Upper lobe of right lung (tissue), 1 donor: Measurements from ENCODE around the gene TRMU. TPM values are rescaled to one million over a fixed set of nuclear protein-coding genes. Genes with fewer than 3 reads are reported as not detected.
A peak's percentile ranks its signal among the peaks of the same experiment; 100 is the strongest.

Experiments
- ATAC-seq: fragments of 200-7000 bp; cut with Tn5 transposase; one replicate; pipeline ENCODE4 v1.9.1; 2020; ENCODE audit warnings: mild to moderate bottlenecking, moderate library complexity
- DNase-seq: peaks from one replicate; pipeline ENCODE4 v3.0.0-alpha.2; 2020
- H3K27ac ChIP-seq: fragments of 200-600 bp; one replicate; pipeline ENCODE4 v1.8.0; 2022
- H3K27me3 ChIP-seq: fragments of 200-600 bp; one replicate; pipeline ENCODE4 v1.8.0; 2022; ENCODE audit warnings: mild to moderate bottlenecking
- H3K36me3 ChIP-seq: fragments of 200-600 bp; one replicate; pipeline ENCODE4 v1.8.0; 2022
- H3K4me1 ChIP-seq: fragments of 200-600 bp; one replicate; pipeline ENCODE4 v1.8.0; 2022
- H3K4me3 ChIP-seq: fragments of 200-600 bp; one replicate; pipeline ENCODE4 v1.8.0; 2022; ENCODE audit warnings: mild to moderate bottlenecking
- H3K9me3 ChIP-seq: fragments of 200-600 bp; one replicate; pipeline ENCODE4 v1.8.0; 2022
- CTCF ChIP-seq: fragments of 200-600 bp; IDR thresholded peaks from one replicate; pipeline ENCODE4 v1.8.0; 2022; ENCODE audit warnings: antibody characterized with exemption
- intact Hi-C: fragments of 100-400 bp; cut with DNase I; formaldehyde crosslinking; loops from one replicate; pipeline ENCODE4 v1.11.0; 2022
- total RNA-seq: library from RNA; stranded (reverse); fragmentation: NEBNext Ultra II Directional; extraction: Animal tissue kit (Norgen Biotek cat#: 25700); gene quantifications from one replicate; pipeline ENCODE4 v1.2.1, GENCODE V29; 2021
- donor health status: DM: no; HTN: yes; CAD: no; lungs with severe emphysema.

TRMU gene
- total RNA-seq, 1 donor from 2014 or later = 34.9 TPM

GRCh38 chr22:46340676-46341075 is 5.2 kb downstream of the TRMU start:
- no peaks in the 10 kb centered on the region for H3K27me3 ChIP-seq
- intact Hi-C loops = no loop called here
- H3K9me3 ChIP-seq = no peaks in the 10 kb centered on the region
- TF ChIP-seq CTCF = no peak
- DNase-seq = no peak
- peaks cover 78% of the 10 kb centered on the region for H3K36me3 ChIP-seq
- no peak for ATAC-seq
- H3K4me1 ChIP-seq = peaks cover 13% of the 10 kb centered on the region
- no peak overlapping the region for H3K27ac ChIP-seq
- H3K4me3 ChIP-seq = no peak overlapping the region

DNA sequence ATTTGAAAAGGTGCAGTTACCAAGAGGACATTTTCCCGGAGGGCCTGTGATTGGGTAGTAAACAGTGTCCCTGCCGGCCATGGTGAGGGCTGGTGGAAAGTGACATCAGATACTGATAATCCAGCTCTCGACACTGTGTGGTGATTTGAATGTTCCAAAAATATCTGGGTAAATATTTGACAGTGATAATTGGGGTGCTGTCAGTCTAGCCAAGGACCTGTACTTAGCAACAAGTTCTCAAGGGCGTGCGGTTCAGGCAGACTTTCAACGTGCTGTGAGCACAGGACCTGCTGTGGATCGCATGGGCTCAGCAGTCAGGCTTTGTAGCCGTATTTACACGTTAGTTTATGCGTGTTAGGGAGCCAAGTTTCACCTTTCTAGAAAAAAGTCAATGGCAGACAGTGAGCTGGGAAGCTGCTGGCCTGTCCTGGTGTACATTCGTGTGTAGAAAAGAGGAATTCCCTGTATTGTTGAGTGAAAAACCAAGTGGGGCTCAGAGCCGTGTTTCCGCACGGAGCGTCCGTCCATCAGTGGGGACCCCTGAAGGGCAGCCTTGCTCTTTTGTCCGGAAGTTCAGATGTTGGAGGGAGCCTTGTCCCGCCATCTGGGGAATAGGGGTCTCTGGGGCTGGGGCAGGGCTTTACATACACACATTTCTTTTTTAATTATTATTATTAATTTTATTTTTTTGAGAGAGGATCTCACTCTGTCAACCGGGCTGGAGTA is 11.3 kb downstream of the TRMU start:
- no peak for DNase-seq
- Histone ChIP-seq H3K27ac (no peak overlapping the region), H3K9me3 (no peaks in the 10 kb centered on the region), H3K4me3 (no peak overlapping the region), H3K36me3 (peaks cover 98% of the 10 kb centered on the region), H3K4me1 (peaks cover 3% of the 10 kb centered on the region), H3K27me3 (no peaks in the 10 kb centered on the region)
- TF ChIP-seq CTCF = no peak
- intact Hi-C loops = no loop called here
- ATAC-seq = peak; percentile 74

- Histone ChIP-seq H3K27ac (no peak overlapping the region), H3K27me3 (no peaks in the 10 kb centered on the region), H3K9me3 (no peaks in the 10 kb centered on the region), H3K36me3 (peaks cover 98% of the 10 kb centered on the region), H3K4me1 (peaks cover 3% of the 10 kb centered on the region), H3K4me3 (no peak overlapping the region)
- TF ChIP-seq CTCF = no peak
- DNase-seq (no peak), ATAC-seq (no peak)
- intact Hi-C loops = no loop called here
Observed at GRCh38 chr22:46347646-46348045, 12.1 kb downstream of the TRMU start.

GRCh38 chr22:46348099-46348695 is 12.7 kb downstream of the TRMU start:
- no peak for DNase-seq

GRCh38 chr22:46349238-46349637 is 13.7 kb downstream of the TRMU start:
- no peaks in the 10 kb centered on the region for H3K27me3 ChIP-seq
- no peak overlapping the region for H3K4me3 ChIP-seq
- no peaks in the 10 kb centered on the region for H3K9me3 ChIP-seq
- ATAC-seq (no peak), DNase-seq (no peak)
- H3K36me3 ChIP-seq = peaks cover 100% of the 10 kb centered on the region
- no peak for TF ChIP-seq CTCF
- intact Hi-C loops = no loop called here
- H3K27ac ChIP-seq = no peak overlapping the region
- H3K4me1 ChIP-seq = peaks cover 3% of the 10 kb centered on the region

More at GRCh38 chr22:46348099-46348695, 12.7 kb downstream of the TRMU start:
- Histone ChIP-seq H3K4me1 (peaks cover 3% of the 10 kb centered on the region), H3K27ac (no peak overlapping the region), H3K27me3 (no peaks in the 10 kb centered on the region), H3K36me3 (peaks cover 98% of the 10 kb centered on the region), H3K9me3 (no peaks in the 10 kb centered on the region), H3K4me3 (no peak overlapping the region)
- no peak for TF ChIP-seq CTCF
- ATAC-seq = no peak
- intact Hi-C loops = no loop called here
